Measurements from ENCODE around the gene CD300LB.

The CD300LB gene

DNA sequence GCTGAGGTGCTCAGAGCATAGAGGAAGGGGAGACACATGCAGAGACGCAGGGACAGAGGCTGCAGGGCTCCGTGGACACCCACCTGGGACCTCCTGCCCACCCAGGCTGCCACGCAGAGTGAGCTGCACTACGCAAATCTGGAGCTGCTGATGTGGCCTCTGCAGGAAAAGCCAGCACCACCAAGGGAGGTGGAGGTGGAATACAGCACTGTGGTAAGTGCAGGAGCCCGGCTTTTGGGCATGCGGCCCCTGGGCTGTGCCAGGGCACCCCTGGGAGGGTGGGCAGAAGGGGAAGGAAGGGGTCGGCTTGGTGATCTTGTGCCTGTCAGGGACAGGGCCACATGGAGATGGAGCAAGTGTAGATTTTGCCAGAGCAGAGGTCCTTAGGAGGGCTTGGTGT, 49.7 kb downstream of the CD300LB start:
- H3K27me3 ChIP-seq (ENCODE audit: low read length), result no peaks in the 10 kb centered on the region
- no peak overlapping the region for H2AFZ ChIP-seq (ENCODE audit: low read depth, low read length, severe bottlenecking)
- no peaks in the 10 kb centered on the region for H3K79me2 ChIP-seq (ENCODE audit: insufficient read depth, low read length)
- H3K9me2 ChIP-seq (replicated peaks; ENCODE audit: insufficient read depth, low read length), result no peaks in the 10 kb centered on the region
- H3K27ac ChIP-seq (ENCODE audit: low read depth, low read length), result no peak overlapping the region
- no peak overlapping the region for H3K9ac ChIP-seq (ENCODE audit: low read length)
- H3K36me3 ChIP-seq (ENCODE audit: low read length), result no peaks in the 10 kb centered on the region
- H3K9me3 ChIP-seq (ENCODE audit: insufficient read depth, low read length), result no peaks in the 10 kb centered on the region
- H3K4me2 ChIP-seq (ENCODE audit: low read depth, low read length, poor library complexity, severe bottlenecking), result no peak overlapping the region
- H4K20me1 ChIP-seq (ENCODE audit: low read depth, low read length), result no peaks in the 10 kb centered on the region
- H3F3A ChIP-seq (ENCODE audit: insufficient read depth), result no peaks in the 10 kb centered on the region
- H3K4me3 ChIP-seq (ENCODE audit: insufficient read depth, low read length, poor library complexity, severe bottlenecking), result no peak overlapping the region
- TF ChIP-seq, protein P1, sequence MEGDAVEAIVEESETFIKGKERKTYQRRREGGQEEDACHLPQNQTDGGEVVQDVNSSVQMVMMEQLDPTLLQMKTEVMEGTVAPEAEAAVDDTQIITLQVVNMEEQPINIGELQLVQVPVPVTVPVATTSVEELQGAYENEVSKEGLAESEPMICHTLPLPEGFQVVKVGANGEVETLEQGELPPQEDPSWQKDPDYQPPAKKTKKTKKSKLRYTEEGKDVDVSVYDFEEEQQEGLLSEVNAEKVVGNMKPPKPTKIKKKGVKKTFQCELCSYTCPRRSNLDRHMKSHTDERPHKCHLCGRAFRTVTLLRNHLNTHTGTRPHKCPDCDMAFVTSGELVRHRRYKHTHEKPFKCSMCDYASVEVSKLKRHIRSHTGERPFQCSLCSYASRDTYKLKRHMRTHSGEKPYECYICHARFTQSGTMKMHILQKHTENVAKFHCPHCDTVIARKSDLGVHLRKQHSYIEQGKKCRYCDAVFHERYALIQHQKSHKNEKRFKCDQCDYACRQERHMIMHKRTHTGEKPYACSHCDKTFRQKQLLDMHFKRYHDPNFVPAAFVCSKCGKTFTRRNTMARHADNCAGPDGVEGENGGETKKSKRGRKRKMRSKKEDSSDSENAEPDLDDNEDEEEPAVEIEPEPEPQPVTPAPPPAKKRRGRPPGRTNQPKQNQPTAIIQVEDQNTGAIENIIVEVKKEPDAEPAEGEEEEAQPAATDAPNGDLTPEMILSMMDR (IDR thresholded peaks at IDR 0.05; ENCODE audit: insufficient read depth, low read length, poor library complexity, severe bottlenecking), result no peak
- no peak for TF ChIP-seq EZH2phosphoT487 (conservative IDR thresholded peaks at IDR 0.05; ENCODE audit: low read length)

DNA sequence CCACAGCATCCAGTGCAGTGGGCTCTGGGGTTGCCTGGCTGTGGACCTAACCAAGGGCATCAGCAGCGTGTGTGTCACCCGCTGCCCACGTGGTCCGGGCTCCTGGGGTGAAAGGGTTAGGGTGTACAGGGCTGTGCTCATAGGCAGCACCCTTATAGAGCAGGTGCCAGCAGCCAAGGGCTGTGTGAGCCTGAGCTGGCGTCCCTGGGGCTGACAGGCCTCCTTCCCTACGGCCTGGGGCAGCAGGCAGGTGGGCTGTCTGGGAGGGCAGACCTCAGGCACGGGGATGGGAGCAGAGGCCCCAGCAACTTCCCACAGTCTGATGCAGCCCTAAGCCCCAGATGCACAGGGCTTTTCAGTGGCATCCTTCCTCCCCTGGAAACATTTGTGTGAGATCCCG, 51.0 kb downstream of the CD300LB start:
- Histone ChIP-seq H3K27ac (ENCODE audit: low read depth, low read length) (no peak overlapping the region), H3K27me3 (ENCODE audit: low read length) (no peaks in the 10 kb centered on the region), H3K79me2 (ENCODE audit: insufficient read depth, low read length) (no peaks in the 10 kb centered on the region), H3K9me2 (replicated peaks; ENCODE audit: insufficient read depth, low read length) (no peaks in the 10 kb centered on the region), H3K9ac (ENCODE audit: low read length) (no peak overlapping the region), H2AFZ (ENCODE audit: low read depth, low read length, severe bottlenecking) (no peak overlapping the region), H3K9me3 (ENCODE audit: insufficient read depth, low read length) (no peaks in the 10 kb centered on the region), H3K4me2 (ENCODE audit: low read depth, low read length, poor library complexity, severe bottlenecking) (no peak overlapping the region), H3K36me3 (ENCODE audit: low read length) (no peaks in the 10 kb centered on the region), H3F3A (ENCODE audit: insufficient read depth) (no peaks in the 10 kb centered on the region), H3K4me3 (ENCODE audit: insufficient read depth, low read length, poor library complexity, severe bottlenecking) (no peak overlapping the region), H4K20me1 (ENCODE audit: low read depth, low read length) (no peaks in the 10 kb centered on the region)
- no peak for TF ChIP-seq EZH2phosphoT487 (conservative IDR thresholded peaks at IDR 0.05; ENCODE audit: low read length)
- TF ChIP-seq, protein P1 (IDR thresholded peaks at IDR 0.05; ENCODE audit: insufficient read depth, low read length, poor library complexity, severe bottlenecking), result no peak

DNA sequence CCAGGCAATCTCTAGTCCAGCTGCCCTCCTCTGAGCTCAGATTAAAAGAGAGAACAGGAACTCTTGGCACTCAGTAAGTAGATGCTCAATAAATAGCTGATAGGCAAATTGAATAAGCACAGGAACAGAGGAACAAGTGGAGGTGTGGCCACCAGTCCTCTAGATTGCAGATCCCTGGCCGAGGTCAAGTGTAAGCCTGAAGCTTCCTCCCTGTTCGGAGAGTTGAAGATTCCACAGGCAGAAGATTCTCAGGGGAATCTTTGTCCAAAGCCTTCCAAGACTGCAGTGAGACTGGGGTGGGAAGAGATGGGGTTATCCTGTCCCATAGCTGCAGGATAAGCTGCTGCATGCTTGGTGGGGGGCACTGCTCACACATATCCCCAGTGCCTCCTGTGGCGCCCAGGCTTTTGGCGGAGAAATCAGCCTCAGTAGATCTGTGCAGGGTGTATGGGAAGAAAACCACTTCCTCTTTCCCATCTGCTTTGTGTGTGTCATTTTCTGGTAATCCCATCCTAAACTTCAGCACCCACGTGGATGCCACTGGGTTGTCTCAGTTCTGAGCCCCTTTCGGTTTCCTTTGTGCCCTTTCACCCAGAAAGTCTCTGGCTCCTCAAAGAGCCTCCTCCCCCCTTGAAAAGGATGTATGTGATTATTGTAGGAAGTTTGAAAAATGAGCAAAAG, 52.7 kb downstream of the CD300LB start:
- Histone ChIP-seq H3F3A (ENCODE audit: insufficient read depth) (no peaks in the 10 kb centered on the region), H3K9me3 (ENCODE audit: insufficient read depth, low read length) (no peaks in the 10 kb centered on the region), H3K4me3 (ENCODE audit: insufficient read depth, low read length, poor library complexity, severe bottlenecking) (no peak overlapping the region), H3K27ac (ENCODE audit: low read depth, low read length) (no peak overlapping the region), H3K27me3 (ENCODE audit: low read length) (no peaks in the 10 kb centered on the region), H3K36me3 (ENCODE audit: low read length) (no peaks in the 10 kb centered on the region), H3K9me2 (replicated peaks; ENCODE audit: insufficient read depth, low read length) (no peaks in the 10 kb centered on the region), H4K20me1 (ENCODE audit: low read depth, low read length) (no peaks in the 10 kb centered on the region), H3K4me2 (ENCODE audit: low read depth, low read length, poor library complexity, severe bottlenecking) (no peak overlapping the region), H3K9ac (ENCODE audit: low read length) (no peak overlapping the region), H2AFZ (ENCODE audit: low read depth, low read length, severe bottlenecking) (no peak overlapping the region), H3K79me2 (ENCODE audit: insufficient read depth, low read length) (no peaks in the 10 kb centered on the region)
- no peak for TF ChIP-seq EZH2phosphoT487 (conservative IDR thresholded peaks at IDR 0.05; ENCODE audit: low read length)
- TF ChIP-seq, protein P1 (IDR thresholded peaks at IDR 0.05; ENCODE audit: insufficient read depth, low read length, poor library complexity, severe bottlenecking), result no peak

Data from SU-DHL-6 (cell line).